Measurements from ENCODE around the gene SEPTIN3.

DNA sequence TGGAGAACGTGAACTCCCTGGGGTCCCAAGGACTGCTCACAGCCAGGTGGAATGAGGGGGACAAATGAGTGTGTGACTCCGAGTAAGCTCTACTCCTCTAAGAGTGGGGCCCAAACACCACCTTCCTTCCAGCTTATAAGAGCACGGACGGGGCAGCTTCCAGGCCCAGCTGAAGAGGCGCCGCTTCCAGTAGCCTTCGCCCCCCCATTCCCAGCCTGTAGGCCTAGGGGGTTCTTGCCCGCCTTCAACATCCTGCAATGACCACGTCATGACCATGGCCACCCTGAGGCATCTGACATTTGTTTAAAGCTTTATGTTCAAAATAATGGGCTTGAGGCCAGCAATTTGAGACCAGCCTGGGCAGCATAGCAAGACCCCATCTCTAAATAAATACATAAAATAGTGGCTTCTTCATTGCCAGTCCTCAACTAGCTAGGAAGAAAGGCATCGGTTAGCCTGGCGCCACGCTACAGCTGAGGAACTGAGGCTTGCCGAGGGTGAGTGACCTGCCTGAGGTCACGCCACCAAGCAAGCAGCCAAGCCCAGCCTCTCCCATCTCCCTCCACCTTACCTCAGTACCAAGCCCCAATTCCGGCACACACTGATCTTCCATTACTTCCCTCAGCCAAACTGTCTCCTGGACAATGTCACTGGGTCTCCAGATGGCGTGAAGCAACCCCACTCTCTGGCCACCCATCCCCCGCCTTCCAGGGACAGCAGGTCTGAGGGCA, 34.8 kb upstream of the SEPTIN3 start:
- TF ChIP-seq, protein P1, sequence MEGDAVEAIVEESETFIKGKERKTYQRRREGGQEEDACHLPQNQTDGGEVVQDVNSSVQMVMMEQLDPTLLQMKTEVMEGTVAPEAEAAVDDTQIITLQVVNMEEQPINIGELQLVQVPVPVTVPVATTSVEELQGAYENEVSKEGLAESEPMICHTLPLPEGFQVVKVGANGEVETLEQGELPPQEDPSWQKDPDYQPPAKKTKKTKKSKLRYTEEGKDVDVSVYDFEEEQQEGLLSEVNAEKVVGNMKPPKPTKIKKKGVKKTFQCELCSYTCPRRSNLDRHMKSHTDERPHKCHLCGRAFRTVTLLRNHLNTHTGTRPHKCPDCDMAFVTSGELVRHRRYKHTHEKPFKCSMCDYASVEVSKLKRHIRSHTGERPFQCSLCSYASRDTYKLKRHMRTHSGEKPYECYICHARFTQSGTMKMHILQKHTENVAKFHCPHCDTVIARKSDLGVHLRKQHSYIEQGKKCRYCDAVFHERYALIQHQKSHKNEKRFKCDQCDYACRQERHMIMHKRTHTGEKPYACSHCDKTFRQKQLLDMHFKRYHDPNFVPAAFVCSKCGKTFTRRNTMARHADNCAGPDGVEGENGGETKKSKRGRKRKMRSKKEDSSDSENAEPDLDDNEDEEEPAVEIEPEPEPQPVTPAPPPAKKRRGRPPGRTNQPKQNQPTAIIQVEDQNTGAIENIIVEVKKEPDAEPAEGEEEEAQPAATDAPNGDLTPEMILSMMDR (IDR thresholded peaks at IDR 0.05) = no peak
- TF ChIP-seq POLR2A (IDR thresholded peaks at IDR 0.05) = no peak

Data from body of pancreas (tissue), 4 donors.